NCI-H146 treated with DMSO at 0.1 percent for 48 hours (cell line): ENCODE results near the gene SLC32A1.
A peak's percentile ranks its signal among the peaks of the same experiment; 100 is the strongest.

Experiments
- DNase-seq: peaks from one replicate; lab custom pipeline; 2025; ENCODE audit not compliant: unreplicated experiment; lab: John Stamatoyannopoulos, UW

Gene SLC32A1

DNA sequence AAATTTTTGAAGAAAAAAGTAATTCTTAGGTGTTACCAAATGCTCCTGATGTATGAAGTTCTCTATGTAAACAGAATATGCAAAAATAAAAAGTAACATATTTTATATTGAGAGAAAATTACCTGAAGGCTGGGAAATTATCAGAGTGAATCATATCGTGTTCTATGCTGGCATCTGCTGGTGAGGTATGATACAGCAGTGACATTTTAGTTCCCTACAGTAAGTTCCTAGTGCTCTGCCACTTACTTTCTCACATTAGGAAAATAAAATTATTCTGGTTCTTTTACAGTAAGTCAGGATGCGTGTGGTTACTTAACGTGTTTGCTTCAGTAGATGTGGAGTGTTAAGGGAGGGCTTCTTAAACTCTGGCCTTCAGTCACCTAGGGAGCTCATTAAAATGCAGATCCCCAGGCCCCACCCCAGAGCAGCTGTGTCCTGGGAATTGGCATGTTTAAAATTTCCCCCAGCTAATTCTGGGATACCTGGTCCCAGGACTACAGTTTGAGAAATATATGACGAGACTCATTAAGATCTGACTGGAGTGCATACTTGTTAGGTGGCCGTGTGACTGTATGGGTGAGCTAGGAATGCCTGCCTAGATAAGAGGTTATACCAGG is 27.2 kb downstream of the SLC32A1 start:
- DNase-seq = peak; percentile 29

DNA sequence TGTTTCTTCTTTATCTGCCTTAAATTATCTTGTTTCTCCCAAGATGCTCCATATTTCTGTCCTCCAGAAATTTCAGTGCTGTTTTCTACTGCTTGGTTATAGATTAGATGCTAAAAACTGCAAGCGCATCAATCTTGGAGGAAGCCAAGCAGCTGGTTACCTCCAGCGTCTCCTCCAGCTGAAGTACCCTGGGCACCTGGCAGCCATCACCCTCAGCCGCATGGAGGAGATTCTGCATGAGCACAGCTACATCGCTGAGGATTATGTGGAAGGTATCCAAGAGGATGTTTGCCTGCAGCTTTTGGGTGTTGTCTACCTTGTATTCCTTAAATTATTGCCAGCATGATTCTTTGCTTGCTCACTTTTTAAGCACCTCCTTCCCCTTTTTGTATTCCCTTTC is 27.7 kb downstream of the SLC32A1 start:
- DNase-seq = no peak

DNA sequence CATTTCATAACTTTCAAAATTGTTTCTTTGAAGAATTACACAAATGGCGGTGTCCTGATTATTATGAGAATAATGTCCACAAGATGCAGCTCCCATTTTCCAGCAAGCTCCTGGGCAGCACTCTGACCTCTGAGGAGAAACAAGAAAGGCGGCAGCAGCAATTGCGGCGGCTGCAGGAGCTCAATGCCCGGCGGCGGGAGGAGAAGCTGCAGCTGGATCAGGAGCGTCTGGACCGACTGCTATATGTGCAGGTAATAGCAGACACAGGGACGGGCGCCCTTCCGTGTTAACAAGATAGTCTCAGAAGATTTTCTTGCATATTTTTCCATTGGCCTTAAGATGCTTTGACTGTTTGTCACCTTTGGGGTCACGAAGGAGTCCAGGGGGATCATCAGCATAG is 30.6 kb downstream of the SLC32A1 start:
- no peak for DNase-seq

DNA sequence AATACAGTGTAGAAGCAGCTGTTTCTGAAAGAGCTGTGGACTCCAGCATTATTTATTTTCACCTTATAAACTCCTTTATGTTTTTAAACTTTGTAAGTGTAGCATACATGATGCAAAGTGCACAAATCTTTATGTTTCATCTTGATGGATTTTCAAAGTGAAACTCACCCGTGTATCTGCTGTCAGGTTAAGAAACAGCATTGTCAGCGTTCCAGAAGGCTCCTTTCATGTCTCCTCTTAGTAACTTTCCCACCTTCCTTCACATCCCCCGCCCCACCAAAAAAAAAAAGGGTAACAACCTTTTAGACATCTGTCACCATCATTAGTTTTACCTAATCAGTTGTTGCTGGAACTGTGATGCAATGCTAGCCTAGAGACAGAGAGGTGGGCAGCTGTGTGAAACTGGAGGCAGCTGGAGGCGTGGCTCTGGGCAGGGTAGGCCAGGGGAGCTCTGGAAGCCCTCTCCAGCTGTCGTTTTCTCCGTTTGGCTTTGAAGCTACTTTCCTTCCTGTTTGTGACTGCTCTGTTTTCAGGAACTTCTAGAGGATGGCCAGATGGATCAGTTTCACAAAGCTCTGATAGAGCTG is 31.1 kb downstream of the SLC32A1 start:
- DNase-seq = no peak

- DNase-seq = no peak
Measured at GRCh38 chr20:38757145-38757775, 33.0 kb downstream of the SLC32A1 start.

DNA sequence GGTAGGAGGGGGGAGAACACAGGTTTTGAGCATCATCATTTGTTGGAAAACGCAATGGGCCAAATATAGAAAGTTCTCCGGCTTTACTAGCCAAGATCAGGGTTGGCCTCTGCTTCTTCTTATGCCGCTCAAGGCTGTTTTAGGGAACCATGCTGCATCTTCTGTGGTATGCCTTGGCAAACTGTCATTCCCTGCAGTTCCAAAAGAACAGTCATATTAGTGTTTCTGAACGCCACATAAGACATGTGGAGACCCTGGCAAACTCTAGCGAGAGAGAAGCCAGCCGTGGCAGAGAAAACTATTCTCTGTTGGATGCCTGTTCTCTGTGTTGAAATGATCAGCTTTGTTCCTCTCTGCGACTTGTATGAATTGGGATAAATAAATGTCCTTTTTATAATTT is 34.8 kb downstream of the SLC32A1 start:
- DNase-seq = no peak

DNA sequence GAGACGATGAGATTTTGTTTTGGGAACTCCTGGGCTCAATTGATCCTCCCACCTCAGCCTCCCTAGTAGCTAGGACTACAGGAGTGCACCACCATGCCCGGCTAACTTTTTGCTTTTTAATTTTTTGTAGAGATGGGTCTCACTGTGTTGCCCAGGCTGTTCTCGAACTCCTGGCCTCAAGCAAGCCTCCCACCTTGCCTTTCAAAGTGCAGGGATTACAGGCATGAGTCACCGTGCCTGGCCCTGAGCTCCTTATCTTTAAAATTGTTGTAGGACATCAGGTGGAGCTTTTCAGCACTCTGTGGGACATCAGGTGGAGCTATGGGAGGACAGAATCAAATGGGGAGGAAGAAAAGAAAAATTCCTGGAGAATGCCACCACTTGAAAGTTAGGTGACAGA is 36.7 kb downstream of the SLC32A1 start:
- DNase-seq = no peak

GRCh38 chr20:38762174-38762573 is 37.9 kb downstream of the SLC32A1 start:
- no peak for DNase-seq

GRCh38 chr20:38763616-38764015 is 39.3 kb downstream of the SLC32A1 start:
- DNase-seq = no peak

DNA sequence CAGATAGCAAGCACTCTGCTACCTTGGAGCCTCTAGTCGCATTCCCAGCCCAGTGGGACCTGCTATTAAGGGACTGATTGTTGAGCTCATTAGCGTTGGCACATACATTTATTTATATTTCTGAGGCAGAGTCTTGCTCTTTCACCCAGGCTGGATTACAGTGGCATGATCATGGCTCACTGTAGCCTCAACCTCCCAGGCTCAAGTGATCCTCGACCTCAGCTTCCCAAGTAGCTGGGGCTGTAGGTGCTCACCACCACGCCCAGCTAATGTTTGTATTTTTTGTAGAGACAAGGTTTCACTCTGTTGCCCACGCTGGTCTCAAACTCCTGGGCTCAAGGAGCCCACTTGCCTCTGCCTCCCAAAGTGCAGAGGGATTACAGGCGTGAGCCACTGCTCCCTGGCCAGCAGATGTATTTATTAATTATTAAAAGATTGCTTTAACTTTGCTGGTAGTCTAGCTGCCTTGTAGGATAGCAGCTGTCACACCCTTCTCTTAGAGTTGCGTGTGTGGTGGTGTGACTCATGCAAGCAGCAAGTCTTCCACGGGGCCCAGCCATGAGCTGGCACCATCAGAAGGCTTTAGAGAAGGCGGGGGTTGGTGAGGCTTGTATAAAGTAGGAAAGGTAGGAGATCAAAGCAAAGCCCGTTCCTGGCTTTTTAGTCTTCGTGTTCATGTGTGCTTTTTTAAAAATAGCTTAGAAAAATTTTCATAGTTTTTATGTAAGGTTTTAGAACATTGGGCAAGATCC is 40.5 kb downstream of the SLC32A1 start:
- DNase-seq = no peak

GRCh38 chr20:38766071-38766470 is 41.8 kb downstream of the SLC32A1 start:
- DNase-seq = no peak

DNA sequence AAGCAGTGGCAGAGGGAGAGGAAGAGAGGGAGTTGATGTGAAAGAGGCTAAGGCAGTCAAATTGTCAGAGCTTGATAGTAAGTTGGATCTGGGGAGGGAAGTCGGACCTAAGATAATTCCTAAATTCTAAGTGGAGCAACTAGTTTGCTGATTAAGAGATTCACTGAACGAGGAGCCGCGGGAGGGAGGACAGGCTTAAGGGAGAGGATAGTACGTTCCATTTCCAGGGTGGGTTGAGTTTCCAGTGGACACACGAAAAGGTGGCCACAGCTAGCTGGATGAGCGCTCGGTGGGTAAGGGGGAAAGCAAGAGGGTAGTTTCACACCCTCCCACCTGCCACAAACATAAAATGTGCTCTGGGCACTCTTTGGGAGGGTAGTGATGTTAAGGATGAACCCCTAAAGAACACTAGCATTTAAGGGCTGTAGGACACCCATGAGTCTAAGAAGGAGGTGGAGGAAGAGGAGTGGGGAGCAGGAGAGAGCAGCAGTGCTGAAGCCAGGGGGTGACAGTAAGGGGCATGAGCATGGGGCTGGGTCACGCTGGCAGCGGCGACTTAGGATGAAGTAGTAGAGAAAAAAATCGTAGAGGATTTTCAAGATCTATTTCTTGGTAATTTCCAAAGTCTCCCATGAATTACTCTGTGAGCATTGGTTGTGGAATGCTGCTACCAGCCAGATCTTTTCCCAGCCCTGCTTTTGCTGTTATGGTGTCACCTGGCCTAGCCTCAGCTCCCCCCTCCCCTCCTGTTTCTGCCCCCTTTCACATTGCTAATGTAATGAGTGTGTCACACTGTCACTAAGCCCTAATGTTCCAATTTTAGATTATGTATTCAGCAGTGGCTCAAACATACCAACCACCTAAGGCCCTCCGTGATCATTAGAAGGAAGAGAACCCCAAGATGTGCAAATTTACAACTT is 45.4 kb downstream of the SLC32A1 start:
- DNase-seq = no peak

DNA sequence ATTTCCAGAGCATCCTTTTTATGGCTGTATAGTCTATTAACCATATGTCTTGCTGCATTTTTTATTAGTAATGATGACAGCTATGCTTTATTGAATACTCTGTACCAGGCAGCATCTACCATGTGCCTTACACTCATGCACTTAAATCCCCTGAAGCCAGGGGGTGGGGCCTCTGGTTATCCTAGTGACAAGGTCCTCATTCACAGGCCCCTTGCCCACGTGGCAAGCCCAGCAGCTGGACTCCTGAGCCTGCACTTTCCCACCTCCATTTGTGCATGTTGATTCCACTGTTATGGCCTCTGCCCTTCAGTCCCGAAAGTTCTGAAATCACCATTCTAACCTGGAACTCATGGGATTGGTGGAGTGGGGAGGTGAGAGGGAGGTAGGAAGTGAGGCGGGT is 46.3 kb downstream of the SLC32A1 start:
- no peak for DNase-seq

DNA sequence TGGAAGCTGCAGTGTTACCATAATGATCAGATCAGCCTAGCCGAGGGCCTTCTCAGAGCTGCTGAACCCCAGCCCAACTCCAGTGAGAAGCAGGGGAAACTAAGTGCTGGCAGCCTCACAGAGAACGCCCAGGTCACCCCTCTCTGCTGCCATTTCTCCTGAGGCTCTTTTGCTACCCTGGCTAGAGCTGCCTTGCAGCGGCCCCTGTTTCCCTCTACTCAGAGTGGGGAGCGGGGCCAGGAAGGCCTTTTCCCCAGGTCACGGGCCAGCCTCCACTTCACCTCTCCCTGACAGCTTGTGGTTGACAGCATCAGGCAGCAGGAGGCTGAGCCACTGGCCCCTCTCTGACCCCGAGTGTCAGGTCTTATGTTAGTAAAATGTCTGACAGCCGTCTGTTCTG is 46.7 kb downstream of the SLC32A1 start:
- no peak for DNase-seq

DNA sequence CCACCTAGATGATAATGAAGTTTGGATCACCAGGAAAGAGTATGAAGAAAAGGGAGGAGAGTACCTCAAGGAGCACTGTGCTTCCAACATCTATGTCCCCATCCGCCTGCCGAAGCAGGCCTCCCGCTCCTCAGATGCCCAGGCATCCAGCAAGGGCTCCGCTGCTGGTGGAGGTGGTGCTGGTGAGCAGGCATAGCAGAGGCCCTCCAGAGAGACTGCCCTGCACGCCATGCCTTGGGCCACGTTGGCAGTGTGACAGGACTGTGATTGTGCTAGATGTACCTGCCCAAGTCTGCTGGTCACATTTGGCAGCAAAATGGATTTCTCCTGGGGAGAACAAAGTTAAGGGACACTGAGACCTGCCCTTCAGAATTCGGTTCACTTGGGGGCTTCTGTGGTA is 47.3 kb downstream of the SLC32A1 start:
- DNase-seq = no peak

GRCh38 chr20:38774167-38774566 is 49.9 kb downstream of the SLC32A1 start:
- no peak for DNase-seq

GRCh38 chr20:38776363-38776762 is 52.1 kb downstream of the SLC32A1 start:
- DNase-seq = no peak
